GM18517 (cell line): ENCODE data around the gene GRK4.
"Not testable (repeated sequence)": the region's sequence is repeated elsewhere in the genome, so short reads cannot be mapped to it uniquely, and the experiment has no call there.

Experiments
- ATAC-seq: cut with Tn5 transposase; IDR thresholded peaks from one replicate; pipeline ENCODE4 v1.9.1; 2021; ENCODE audit warnings: mild to moderate bottlenecking, moderate library complexity; ENCODE audit not compliant: unreplicated experiment

The GRK4 gene

DNA sequence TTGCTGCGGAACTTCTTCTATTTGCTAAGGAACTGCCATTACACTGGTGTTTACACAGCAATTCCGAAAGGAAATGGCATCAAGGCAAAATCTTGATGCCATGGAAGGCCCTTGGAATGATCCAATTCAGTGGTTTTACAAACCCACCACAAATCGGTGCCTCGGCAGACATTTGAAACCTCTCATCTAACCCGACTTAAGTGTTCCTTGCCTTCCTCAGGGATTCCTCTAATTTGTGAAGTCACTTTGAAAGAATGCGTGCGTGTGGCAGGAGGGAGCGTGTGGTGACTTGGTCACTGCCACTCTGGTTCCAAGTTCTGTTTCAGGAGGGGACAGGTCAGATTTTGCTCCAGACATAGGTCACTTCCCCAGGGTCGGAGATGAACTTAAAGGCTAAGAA is 4.9 kb upstream of the GRK4 start:
- no peak for ATAC-seq

DNA sequence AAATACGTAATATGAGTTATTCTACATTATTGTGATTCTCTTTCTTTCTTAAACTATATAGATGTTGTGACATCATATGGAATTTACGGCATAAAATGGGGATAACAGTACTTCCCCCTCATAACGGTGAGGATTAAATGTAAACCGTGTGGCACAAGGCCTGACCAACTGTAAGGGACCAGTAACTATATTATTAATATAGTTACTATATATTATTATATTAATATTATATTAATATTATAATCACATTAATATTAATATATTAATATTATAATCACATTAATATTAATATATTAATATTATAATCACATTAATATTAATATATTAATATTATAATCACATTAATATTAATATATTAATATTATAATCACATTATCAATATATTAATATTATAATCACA is 2.9 kb upstream of the GRK4 start:
- ATAC-seq = not testable (repeated sequence)

DNA sequence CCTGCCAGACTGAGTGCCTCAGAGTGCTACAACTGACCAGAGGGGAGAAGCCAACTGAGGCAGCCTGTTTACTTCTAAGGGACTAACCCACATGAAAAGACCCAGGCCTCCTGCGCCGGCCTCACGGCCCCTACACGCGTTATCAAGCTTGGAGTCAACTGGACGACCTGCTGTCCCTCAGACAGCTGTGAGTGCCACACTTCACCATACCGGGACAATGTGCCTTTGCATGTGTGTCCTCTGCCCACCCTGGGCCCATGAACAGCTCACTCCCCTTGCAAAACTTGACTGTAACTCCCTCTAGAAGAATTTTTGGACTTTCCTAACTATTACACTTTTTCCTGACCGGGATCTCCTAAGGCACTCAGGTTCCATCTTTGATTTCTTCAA is 2.0 kb upstream of the GRK4 start:
- ATAC-seq = no peak

DNA sequence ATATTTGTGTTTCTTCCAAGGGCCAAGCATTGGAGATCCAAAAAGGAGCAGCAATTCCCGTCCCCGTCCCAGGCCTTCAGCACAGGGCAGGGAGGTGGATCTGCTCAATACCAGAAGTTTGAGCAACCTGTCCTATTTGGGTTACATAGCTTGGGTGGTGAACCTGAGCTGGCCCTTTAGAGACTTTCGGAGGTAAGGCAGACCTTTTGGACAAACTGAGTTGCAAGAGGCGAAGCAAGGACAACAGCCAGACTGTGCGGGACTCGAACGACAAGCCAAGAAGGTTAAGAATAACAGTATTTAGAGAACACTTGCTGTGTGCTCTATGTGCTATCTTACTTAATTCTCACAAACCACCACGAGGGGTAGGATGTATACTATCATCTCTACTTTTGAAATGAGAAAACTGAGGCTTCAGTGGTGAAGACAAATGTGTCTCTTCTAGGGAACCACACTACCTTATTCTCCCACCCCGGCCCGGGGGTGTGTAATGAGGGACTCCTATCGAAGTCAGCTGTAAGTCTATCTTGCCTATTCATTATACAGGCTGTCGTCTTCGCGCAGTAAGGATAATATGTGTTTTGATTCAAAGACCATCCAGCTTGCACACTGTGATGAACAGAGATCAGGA is 1.4 kb upstream of the GRK4 start:
- ATAC-seq = no peak

DNA sequence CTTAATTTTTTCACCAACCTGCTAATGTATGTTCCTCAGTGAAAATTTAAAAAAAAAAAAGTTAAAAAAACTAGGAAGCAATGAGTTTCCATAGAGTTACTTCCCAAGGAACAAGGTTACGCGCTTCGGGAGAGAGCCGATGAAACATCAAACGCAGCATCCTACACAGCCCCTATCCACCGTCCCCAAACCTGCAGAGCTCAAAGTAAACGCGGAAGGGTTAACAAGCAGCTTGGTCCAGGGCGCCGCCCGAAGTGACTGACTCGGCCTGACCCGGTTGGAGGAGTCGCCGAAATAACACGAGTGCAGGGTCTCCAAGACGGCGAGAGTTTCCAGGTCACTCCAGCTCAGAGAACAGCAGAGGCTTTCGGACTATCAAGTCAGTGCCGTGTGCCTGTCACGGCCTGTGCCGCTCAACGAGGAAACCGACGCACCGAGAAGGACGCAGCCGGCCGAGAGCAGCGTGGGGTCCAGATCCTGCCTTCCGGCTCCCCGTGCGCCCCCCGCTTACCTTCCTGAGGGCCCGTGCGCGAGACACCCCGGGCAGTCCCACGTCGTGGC is 677 bp upstream of the GRK4 start:
- ATAC-seq = peak; percentile 30

DNA sequence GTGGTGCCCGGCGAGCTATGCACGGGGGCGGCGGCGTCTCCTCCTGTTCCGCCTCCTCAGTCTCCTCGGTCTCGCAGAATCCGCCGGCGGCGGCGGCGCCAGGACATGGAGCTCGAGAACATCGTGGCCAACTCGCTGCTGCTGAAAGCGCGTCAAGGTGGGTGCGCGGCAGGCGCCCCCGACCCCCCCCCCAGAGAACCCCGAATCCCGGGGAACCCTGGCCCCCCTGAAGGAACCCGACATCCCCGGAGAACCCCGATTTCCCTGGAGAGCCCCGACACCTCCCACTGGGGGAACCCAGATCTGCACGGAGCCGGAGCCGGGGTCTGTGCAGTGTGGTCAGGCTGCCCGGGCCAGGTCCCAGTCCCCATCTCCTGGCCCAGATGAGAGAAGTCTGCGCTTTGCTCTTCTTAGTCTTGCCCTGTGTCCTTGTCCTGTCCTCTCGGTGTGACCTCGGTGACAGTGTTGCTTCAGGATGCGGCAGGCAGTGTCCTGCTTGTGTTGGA is 648 bp downstream of the GRK4 start:
- ATAC-seq = no peak

DNA sequence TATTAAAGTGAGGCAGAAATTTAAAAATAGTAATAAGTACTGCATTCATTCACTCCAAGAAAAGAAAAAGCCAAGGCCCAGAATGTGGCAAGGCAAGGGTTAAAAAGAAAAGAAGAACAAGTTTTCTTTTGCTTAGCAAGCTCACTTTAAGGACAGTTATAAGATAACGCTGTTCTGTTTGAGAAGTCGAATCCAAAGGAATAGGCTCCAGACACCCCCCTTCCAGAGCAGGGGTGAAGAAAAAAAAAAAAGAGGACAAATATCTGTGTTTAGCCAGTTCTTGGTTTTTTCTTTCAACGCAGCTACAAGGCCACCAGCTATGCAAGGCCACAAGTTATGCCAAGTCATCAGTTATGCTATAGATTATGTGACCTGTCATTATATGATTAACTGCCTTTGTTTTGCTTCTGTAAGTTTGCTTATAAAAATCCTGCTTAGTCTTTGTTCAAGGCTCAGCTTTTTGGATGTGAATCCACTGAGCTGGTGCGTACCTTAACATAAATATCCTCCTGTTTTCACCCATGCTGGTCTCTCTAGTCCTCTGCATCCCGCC is 1.4 kb downstream of the GRK4 start:
- ATAC-seq = no peak

DNA sequence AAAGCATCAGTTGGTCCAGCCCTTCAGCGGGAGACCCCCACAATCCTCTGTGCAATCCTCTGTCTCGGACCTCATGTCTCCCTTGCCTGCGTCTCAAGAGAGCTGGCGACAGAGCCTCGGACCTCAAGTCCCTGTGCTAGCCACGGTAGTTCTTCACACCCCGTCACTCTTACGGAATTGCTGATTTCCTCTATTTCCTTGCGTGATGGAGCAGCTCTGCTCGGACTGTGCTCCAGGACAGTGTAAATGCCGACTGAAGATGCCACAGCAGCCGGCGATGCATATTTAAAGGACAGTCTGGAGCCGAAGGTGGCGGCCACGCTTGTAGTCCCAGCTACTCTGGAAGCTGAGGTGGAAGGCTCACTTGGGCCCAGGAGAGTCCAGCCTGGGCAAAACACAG is 1.9 kb downstream of the GRK4 start:
- no peak for ATAC-seq

DNA sequence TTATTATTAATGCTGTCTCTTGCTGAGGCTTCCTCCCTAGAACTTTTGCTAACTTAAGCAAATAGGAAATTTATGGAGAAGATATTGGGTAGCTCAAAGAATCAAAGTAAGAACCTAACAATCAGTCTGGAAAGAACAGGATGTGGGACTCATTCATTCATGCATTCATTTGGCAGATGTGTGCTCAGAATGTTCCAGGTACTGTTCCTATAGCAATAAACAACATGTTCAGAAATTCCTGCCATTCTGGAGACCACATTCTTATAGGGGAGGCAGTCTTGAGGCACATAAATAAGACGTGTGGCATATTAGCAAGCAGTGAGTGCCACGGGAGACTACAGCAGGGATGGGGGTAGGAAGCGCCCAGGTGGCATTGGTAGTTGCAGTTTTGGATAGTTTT is 5.0 kb downstream of the GRK4 start:
- ATAC-seq = no peak

DNA sequence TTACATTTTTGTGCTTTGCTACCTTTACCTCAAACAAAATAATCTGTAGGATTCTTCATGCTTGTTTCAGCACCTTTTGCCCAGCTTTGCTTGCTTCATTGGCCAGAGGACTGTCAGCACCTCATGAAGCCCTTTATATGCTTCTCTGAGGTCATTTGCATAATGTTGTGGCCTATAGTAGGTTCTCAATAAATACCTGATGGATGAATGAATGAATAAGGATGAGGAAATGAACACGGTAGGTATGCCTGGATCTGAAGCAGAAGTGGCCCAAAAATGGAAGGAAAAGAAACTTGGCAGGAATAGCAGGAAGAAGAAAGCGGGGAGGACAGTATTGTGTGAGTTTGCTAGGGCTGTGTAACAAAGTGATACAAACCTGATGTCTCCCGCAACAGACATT is 7.9 kb downstream of the GRK4 start:
- ATAC-seq = no peak

DNA sequence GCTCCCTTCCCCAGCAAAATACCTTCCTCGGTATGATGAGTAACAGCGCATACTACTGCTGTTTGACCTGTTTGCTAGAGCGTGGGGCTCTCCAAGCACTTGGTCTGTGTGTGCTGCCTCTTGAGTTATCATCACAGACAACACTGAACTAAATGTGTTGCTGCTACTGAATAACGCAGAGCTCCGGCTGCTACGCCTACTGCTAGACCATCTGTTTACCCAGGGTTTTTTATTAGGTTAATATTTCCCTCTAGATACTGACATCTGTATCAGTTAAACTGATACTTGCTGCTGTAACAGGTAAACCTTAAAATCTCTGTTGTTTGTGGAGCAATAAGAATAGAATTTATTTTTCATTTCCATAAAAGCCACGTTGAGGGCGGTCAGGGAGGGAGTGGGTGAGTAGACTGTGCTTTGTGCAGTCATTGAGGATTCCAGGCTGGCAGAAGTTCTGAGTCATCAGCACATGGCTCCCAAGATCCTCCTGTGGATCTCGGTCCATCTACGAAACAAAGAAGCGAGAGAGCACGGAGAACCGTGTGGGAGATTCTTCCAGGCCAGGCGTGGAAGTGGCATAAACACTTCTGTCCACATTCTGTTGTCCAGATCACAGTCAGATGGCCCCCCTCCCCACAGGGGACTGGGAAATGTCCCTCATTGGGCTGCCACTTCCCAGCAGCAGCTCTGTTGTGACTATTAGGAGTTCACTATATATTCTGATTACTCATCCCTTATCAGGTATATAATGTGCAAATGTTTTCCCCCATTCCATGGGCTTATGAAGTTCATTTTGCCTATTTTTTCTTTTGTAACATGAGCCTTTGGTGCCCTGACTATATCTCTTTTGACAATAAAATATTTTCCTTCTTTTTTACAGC is 14.1 kb downstream of the GRK4 start:
- ATAC-seq = no peak

DNA sequence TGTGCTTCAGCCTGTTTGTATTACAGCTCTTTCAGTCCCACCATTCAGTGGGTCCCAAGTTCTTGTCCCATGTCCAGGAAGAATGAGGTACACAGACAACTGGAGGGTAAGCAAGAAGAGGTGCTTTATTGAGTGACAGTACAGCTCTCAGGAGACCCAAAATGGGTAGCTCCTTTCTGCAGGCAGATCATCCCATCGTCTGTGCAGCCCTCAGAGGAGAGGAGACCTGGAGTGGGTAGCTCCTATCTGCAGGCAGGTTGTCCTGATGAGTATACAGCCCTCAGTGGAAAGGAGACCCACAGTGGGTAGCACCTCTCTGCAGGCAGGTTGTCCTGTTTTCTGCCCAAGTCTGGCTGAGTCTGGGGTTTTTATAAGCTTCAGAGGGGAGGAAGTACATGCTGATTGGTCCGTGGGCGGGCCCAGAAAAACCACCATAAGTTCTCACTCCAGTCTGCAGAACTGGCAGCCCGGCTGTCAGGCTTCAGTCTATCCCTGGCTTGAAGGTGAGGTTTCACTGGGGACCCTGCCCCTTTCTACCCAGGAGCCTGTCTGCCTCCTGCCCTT is 18.0 kb downstream of the GRK4 start:
- ATAC-seq = no peak

DNA sequence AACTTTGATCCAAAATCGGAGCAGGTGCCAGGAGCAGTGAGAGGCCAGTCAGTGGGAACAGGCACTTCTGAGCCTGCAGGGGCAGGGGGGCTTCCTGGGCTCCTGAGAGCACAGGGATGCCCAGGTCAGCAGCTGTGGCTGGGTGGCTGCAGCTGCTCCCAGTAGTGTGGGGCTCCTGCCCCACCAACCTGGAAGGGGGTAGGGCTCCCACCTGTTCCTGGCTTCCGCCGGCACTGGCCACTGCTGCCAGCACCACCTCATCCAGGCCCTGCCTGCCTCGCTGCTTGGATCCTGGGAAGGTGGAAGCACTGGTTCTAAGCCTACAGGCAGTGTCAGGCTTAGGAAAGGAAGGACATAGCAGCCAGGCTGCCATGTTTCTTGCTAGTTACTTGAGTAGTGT is 18.6 kb downstream of the GRK4 start:
- ATAC-seq = no peak

DNA sequence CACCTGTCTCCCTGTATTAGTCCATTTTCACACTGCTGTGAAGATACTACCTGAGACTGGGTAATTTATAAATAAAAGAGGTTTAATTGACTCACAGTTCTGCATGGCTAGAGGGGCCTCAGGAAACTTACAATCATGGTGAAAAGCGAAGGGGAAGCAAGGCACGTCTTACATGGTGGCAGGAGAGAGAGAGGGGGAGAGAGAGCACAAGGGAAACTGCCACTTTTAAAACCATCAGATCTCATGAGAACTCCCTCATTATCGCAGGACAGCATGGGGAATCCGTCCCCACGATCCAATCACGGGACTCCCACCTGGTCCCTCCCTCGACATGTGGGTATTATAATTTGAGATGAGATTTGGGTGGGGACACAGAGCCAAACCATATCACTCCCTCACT is 20.3 kb downstream of the GRK4 start:
- ATAC-seq = not testable (repeated sequence)

DNA sequence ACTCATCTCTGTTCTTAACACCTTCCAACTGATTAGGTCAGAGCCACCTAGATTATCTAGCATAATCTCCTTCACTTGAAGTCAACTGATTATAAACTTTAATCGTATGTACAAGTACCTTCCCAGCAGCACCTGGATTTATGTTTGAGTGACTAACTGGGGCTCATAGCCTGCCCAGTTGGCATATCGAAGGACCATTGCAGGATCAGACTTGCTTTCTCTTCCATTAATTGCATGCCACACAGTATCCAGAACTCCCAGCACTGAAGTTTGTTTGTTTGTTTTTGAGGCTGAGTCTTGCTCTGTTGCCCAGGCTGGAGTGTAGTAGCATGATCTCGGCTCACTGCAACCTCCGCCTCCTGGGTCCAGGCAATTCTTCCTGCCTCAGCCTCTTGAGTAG is 27.9 kb downstream of the GRK4 start:
- no peak for ATAC-seq

DNA sequence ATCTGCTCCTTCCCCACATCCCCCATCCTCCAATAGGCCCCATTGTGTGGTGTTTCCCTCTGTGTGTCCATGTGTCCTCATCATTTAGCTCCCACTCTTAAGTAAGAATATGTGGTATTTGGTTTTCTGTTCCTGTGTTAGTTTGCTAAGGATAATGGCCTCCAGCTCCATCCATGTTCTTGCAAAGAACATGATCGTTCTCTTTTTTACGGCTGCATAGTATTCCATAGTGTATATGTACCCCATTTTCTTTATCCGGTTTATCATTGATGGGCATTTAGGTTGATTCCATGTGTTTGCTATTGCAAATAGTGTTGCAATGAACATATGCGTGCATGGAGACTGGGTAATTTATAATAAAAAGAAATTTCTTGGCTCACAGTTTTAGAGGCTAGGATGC is 31.5 kb downstream of the GRK4 start:
- no peak for ATAC-seq

DNA sequence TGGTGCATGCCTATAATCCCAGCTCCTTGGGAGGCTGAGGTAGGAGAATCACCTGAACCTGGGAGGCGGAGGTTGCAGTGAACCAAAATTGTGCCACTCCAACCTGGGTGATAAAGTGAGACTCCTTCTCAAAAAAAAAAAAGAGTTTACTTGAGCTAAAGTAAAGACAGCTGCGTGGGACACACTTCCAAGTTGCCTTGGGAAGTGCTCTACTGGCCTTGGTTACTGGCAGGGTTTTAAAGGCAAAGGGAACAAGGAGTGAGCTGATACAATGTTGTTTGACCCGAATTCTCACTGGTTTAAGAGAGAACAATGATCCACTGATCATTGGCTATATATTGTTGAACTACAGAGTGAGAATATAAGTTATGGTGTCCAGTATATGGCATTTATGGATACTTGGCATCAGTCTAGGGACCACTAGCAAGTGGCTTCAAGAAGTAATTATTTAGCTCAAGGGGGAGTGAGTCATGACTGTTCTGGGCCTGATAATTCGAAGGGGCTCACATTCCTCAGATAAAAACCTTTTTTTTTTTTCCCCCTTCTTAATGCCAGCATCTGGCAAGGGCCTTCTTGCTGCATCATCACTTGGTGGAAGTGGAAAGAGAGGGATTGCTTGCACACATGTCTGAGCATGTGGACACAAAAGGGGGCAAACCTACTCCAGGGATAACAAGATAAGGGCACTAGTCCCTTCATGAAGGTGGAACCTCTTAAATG is 32.3 kb downstream of the GRK4 start:
- ATAC-seq = no peak

DNA sequence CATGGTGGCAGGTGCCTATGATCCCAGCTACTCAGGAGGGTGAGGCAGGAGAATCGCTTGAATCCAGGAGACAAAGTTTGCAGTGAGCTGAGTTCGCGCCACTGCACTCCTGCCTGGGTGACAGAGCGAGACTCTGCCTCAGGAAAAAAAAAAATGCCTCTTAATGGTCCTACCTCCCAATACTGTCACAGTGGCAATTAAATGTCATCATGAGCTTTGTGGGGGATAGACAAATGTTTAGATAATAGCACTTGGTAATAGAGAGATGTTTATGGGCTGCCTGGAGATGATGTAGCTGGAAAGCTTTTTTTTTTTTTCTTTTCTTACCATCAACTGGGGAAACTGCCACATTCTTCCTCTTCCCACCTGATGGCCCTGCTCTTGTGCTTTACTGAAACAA is 33.0 kb downstream of the GRK4 start:
- ATAC-seq = no peak

DNA sequence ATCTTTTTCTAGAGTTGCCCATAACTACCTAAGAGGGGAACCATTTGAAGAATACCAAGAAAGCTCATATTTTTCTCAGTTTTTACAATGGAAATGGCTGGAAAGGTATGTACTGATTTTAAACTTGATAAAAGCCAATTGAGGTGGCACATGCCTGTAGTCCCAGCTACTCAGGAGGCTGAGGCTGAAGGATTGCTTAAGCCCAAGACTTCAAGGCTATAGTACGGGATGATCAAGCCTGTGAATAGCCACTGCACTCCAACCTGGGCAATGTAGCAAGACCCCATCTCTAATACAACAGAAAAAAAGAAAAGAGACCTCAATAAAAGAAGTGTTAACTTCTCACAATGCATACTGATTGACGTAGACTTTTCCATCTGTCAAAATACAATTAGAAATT is 44.4 kb downstream of the GRK4 start:
- no peak for ATAC-seq

DNA sequence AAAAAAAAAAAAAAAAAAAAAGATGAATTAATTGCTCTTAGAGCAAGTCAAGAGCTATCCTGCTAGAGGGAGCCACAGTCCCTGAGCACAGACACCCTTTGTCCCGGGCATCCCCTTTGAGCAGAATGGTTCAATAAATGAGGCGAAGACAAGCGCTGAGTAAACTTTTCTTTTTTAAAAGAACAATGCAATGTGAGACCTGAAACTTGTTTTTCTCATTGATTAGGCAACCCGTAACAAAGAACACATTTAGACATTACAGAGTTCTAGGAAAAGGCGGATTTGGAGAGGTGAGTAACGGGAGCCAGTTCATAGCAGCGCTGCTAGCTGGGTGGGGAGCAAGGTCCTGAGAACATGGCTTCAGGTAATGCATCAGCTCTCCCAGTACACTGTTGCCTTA is 46.1 kb downstream of the GRK4 start:
- ATAC-seq = no peak

DNA sequence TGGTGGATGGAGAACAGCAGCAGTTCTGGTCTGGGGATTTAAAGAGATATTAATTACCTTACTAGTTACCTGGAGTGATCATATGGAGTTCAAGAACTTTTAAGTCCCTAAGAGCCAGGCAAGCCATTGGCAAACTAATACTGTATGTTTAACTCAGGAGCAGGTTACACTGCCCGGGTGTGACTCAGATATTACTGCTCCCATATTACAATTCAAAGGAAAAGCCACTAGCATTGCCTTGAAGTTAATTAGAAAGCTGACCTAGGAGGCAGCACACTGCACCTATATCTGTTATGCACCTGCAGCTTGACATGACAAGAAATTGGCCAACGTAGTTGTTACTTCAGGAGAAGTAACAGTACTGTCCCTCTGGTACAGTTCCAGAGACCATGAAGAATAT is 47.2 kb downstream of the GRK4 start:
- ATAC-seq = no peak
